OCI-LY7 (cell line): Measurements from ENCODE around the gene SULF2. TPM values are rescaled to one million over a fixed set of nuclear protein-coding genes. Genes with fewer than 3 reads are reported as not detected.

ENCODE experiments used
- BruUV-seq: library from RNA; stranded (reverse); fragments of 400-500 nt; replicated peaks from 2 replicates; lab custom pipeline; 2021; lab: Mats Ljungman, UMichigan
- CTCF ChIA-PET: fragments of 300-600 bp; sonication (Branson Sonifier 250); formaldehyde crosslinking; loops from one replicate; lab custom pipeline; 2022; ENCODE audit warnings: antibody characterized with exemption; ENCODE audit not compliant: unreplicated experiment; lab: Charles Lee
- POLR2A ChIA-PET: fragments of 300-600 bp; sonication (Branson Sonifier 250); formaldehyde crosslinking; loops from one replicate; lab custom pipeline; 2022; ENCODE audit warnings: antibody characterized with exemption; lab: Charles Lee
- DNase-seq: peaks from one replicate; pipeline ENCODE4 v3.0.0-alpha.2; 2015; ENCODE audit warnings: low spot score
- H2AFZ ChIP-seq: fragments of 200-600 bp; sonication (generic), shearing (Covaris generic); 2 replicates; pipeline ENCODE4 v1.6.1; 2014; ENCODE audit warnings: mild to moderate bottlenecking, antibody characterized with exemption, low read length, moderate library complexity
- H3K27ac ChIP-seq: fragments of 200-600 bp; sonication (generic); 2 replicates; pipeline ENCODE4 v1.5.1; 2014; ENCODE audit warnings: mixed run types, low read depth, mild to moderate bottlenecking, moderate library complexity, low read length, inconsistent platforms; ENCODE audit not compliant: poor library complexity, severe bottlenecking
- H3K36me3 ChIP-seq: fragments of 200-600 bp; sonication (generic); 2 replicates; pipeline ENCODE4 v1.6.1; 2014; ENCODE audit warnings: mild to moderate bottlenecking, antibody characterized with exemption, low read length, moderate library complexity, mixed read lengths; ENCODE audit not compliant: insufficient read depth
- H3K4me1 ChIP-seq: fragments of 200-600 bp; sonication (generic); 2 replicates; pipeline ENCODE4 v1.5.1; 2014; ENCODE audit warnings: mild to moderate bottlenecking, low read length; ENCODE audit not compliant: insufficient read depth, poor library complexity, severe bottlenecking
- H3K4me2 ChIP-seq: fragments of 200-600 bp; sonication (generic); 2 replicates; pipeline ENCODE4 v1.6.1; 2014; ENCODE audit warnings: mild to moderate bottlenecking, low read length
- H3K4me3 ChIP-seq: fragments of 200-600 bp; sonication (generic); 2 replicates; pipeline ENCODE4 v1.5.1; 2014; ENCODE audit warnings: mild to moderate bottlenecking, low read depth, low read length; ENCODE audit not compliant: poor library complexity, severe bottlenecking
- H3K79me2 ChIP-seq: fragments of 200-600 bp; sonication (generic); 2 replicates; pipeline ENCODE4 v1.6.1; 2016; ENCODE audit warnings: low read depth, mild to moderate bottlenecking, low read length, moderate library complexity, mixed read lengths; ENCODE audit not compliant: insufficient read depth
- H3K9me2 ChIP-seq: fragments of 200-600 bp; sonication (generic); 2 replicates; pipeline ENCODE4 v1.6.1; 2016; ENCODE audit warnings: mild to moderate bottlenecking, low read length, mixed read lengths; ENCODE audit not compliant: insufficient read depth
- H3K9me3 ChIP-seq: fragments of 200-600 bp; sonication (generic); 2 replicates; pipeline ENCODE4 v1.6.1; 2014; ENCODE audit warnings: mild to moderate bottlenecking, mixed run types, low read length, mixed read lengths
- H4K20me1 ChIP-seq: fragments of 200-600 bp; sonication (generic); 2 replicates; pipeline ENCODE4 v1.6.1; 2014; ENCODE audit warnings: mild to moderate bottlenecking, antibody characterized with exemption, low read length, moderate library complexity, mixed read lengths; ENCODE audit not compliant: insufficient read depth
- EZH2phosphoT487 ChIP-seq: fragments of 200-600 bp; sonication (generic); IDR thresholded peaks from 2 replicates; pipeline ENCODE4 v1.6.1; 2018; ENCODE audit warnings: low read depth, borderline replicate concordance, mild to moderate bottlenecking, mixed run types, antibody characterized with exemption, low read length, moderate library complexity, mixed read lengths
- intact Hi-C: fragments of 100-400 bp; cut with micrococcal nuclease; formaldehyde crosslinking; loops from one replicate; pipeline ENCODE4 v1.10.0; 2022; ENCODE audit not compliant: unreplicated experiment
- total RNA-seq, 2 experiments: library from RNA; depleted of rRNA in 1 of 2; stranded (reverse); fragments of >200 nt in 1 of 2; shearing (Covaris generic) in 1 of 2; gene quantifications; 2 replicates each; pipeline ENCODE4 v1.2.3, GENCODE V29; 2014 to 2022
- TF ChIP-seq, protein P1 (sequence below): fragments of 200-600 bp; sonication (generic); conservative IDR thresholded peaks from 2 replicates; pipeline ENCODE4 v1.5.1; 2014; ENCODE audit warnings: mild to moderate bottlenecking, antibody characterized with exemption, low read length, moderate library complexity, mixed read lengths

SULF2 gene
- total RNA-seq, 2 experiments from 2014 or later: 0.03 to 0.51 TPM

DNA sequence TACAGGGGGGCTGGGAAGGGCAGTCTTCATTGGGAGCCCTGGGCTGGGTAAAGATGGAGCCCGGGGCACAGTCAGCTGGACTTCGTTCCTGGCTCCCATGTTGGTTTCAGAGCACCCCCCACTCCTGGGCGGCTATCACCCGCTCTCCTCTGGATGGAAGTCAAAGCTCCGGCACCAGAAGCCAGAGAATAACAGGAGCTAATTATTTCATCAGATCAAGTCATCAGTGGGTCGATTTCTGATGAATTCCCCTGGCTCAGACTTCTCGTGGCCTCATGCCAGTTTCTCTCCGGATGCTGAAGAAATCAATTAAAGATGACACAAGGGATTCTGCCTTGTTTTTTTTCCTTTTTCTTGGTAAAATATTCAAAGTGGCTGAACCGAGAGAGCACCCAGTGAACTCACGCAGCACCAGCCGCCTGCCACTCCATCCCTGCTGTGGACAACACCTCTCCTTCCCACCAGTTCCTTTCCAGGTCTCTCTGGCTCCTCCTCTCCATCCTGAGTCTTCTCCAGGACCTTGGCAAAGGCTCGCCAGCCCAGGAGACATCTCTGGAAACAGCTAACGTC lies 22.5 kb downstream of the SULF2 start:
- H3K79me2 ChIP-seq: no peaks in the 10 kb centered on the region
- DNase-seq: no peak
- no peak overlapping the region for H3K4me3 ChIP-seq
- no TSS peak for BruUV-seq
- no peak overlapping the region for H2AFZ ChIP-seq
- H3K9me3 ChIP-seq: no peaks in the 10 kb centered on the region
- CTCF ChIA-PET: interaction anchor here (0.6 kb wide), 1 partner anchor 21 kb away, joined by 4 read pairs; no protein-coding TSS in a partner anchor
- H3K4me2 ChIP-seq: no peak overlapping the region
- no peaks in the 10 kb centered on the region for H4K20me1 ChIP-seq
- no peak overlapping the region for H3K27ac ChIP-seq
- no peak for TF ChIP-seq EZH2phosphoT487
- TF ChIP-seq, protein P1, sequence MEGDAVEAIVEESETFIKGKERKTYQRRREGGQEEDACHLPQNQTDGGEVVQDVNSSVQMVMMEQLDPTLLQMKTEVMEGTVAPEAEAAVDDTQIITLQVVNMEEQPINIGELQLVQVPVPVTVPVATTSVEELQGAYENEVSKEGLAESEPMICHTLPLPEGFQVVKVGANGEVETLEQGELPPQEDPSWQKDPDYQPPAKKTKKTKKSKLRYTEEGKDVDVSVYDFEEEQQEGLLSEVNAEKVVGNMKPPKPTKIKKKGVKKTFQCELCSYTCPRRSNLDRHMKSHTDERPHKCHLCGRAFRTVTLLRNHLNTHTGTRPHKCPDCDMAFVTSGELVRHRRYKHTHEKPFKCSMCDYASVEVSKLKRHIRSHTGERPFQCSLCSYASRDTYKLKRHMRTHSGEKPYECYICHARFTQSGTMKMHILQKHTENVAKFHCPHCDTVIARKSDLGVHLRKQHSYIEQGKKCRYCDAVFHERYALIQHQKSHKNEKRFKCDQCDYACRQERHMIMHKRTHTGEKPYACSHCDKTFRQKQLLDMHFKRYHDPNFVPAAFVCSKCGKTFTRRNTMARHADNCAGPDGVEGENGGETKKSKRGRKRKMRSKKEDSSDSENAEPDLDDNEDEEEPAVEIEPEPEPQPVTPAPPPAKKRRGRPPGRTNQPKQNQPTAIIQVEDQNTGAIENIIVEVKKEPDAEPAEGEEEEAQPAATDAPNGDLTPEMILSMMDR: no peak
- H3K9me2 ChIP-seq: no peaks in the 10 kb centered on the region
- H3K4me1 ChIP-seq: no peaks in the 10 kb centered on the region
- no peaks in the 10 kb centered on the region for H3K36me3 ChIP-seq
- POLR2A ChIA-PET: no interaction called here
- intact Hi-C loops: no loop called here

DNA sequence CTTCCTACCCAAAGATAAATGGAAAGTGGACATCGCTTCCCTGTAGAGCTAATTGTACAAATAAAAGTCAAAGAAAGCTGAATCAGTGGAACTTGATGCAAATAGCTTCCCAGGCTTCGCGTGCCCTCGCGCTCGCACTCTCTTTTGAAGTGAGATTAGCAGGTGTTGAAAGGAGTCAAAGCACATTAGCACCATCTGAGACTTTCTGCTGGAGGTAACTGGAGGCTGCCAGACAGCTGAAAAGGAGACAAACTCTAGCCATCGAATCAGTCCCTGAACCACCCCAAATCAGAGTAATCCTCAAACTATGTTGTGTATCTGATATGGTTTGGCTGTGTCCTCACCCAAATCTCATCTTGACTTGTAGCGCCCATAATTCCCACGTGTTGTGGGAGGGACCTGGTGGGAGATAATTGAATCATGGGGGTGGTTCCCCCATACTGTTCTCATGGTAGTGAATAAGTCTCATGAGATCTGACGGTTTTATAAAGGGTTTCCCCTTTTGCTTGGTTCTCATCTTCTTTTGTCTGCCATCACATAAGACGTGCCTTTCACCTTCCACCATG lies 23.7 kb downstream of the SULF2 start:
- no peaks in the 10 kb centered on the region for H4K20me1 ChIP-seq
- no TSS peak for BruUV-seq
- no peaks in the 10 kb centered on the region for H3K36me3 ChIP-seq
- TF ChIP-seq, protein P1: no peak
- TF ChIP-seq EZH2phosphoT487: no peak
- POLR2A ChIA-PET: no interaction called here
- no peak overlapping the region for H3K4me3 ChIP-seq
- no peak overlapping the region for H3K27ac ChIP-seq
- no peaks in the 10 kb centered on the region for H3K4me1 ChIP-seq
- H3K79me2 ChIP-seq: no peaks in the 10 kb centered on the region
- DNase-seq: no peak
- CTCF ChIA-PET: interaction anchor here (0.6 kb wide), 1 partner anchor 45 kb away, joined by 3 read pairs; no protein-coding TSS in a partner anchor
- no peaks in the 10 kb centered on the region for H3K9me3 ChIP-seq
- no peak overlapping the region for H2AFZ ChIP-seq
- H3K4me2 ChIP-seq: no peak overlapping the region
- intact Hi-C loops: no loop called here
- no peaks in the 10 kb centered on the region for H3K9me2 ChIP-seq
